Liver (tissue), 9 donors: ENCODE results near the gene AK1. TPM values are rescaled to one million over a fixed set of nuclear protein-coding genes. Genes with fewer than 3 reads are reported as not detected.

Source experiments
- DNase-seq: peaks from one replicate; pipeline ENCODE4 v3.0.0-alpha.2; 2017; ENCODE audit warnings: low spot score
- H3K27ac ChIP-seq, 2 donors: one replicate each; pipeline ENCODE4 v1.7.0; 2013; ENCODE audit warnings: inconsistent platforms in 2 of 2, low read length in 2 of 2, control low read depth in 1 of 2, low read depth in 1 of 2, mild to moderate bottlenecking in 1 of 2
- H3K27me3 ChIP-seq, 4 donors: one replicate each; pipeline versions ENCODE4 v1.6.1 to v1.7.0; 2013; ENCODE audit warnings: low read length in 3 of 4, inconsistent platforms in 1 of 4, mild to moderate bottlenecking in 1 of 4, moderate library complexity in 1 of 4; ENCODE audit not compliant: control insufficient read depth in 4 of 4, insufficient read depth in 4 of 4
- H3K36me3 ChIP-seq, 4 donors: one replicate each; pipeline versions ENCODE4 v1.6.1 to v1.7.0; 2013; ENCODE audit warnings: low read length in 3 of 4, mild to moderate bottlenecking in 3 of 4, low read depth in 1 of 4, moderate library complexity in 1 of 4; ENCODE audit not compliant: control insufficient read depth in 4 of 4, insufficient read depth in 3 of 4
- H3K4me1 ChIP-seq, 4 donors: one replicate each; pipeline versions ENCODE4 v1.6.1 to v1.7.0; 2013; ENCODE audit warnings: low read length in 3 of 4, mild to moderate bottlenecking in 3 of 4, moderate library complexity in 1 of 4; ENCODE audit not compliant: control insufficient read depth in 4 of 4, insufficient read depth in 4 of 4
- H3K4me3 ChIP-seq, 3 donors: one replicate each; pipeline versions ENCODE4 v1.6.1 to v1.7.0; 2013; ENCODE audit warnings: low read length in 3 of 3, control low read depth in 1 of 3, low read depth in 1 of 3, mild to moderate bottlenecking in 1 of 3
- H3K9ac ChIP-seq, 2 donors: one replicate each; pipeline ENCODE4 v1.7.0; 2013; ENCODE audit warnings: low read length in 2 of 2, mild to moderate bottlenecking in 2 of 2, moderate library complexity in 2 of 2, control low read depth in 1 of 2, low read depth in 1 of 2
- H3K9me3 ChIP-seq, 4 donors: one replicate each; pipeline versions ENCODE4 v1.6.1 to v1.7.0; 2013; ENCODE audit warnings: low read length in 3 of 4; ENCODE audit not compliant: control insufficient read depth in 4 of 4
- ATF3 ChIP-seq: IDR thresholded peaks from 2 replicates; pipeline ENCODE4 v1.6.1; 2016; ENCODE audit warnings: antibody characterized with exemption
- CTCF ChIP-seq: fragments of 150-350 bp; IDR thresholded peaks from 2 replicates; pipeline ENCODE4 v1.5.1; 2017; ENCODE audit warnings: improper control_type of control experiment, low read depth, low read length; ENCODE audit not compliant: missing input control
- EGR1 ChIP-seq, 2 donors: IDR thresholded peaks; 2 replicates each; pipeline ENCODE4 v1.6.1; 2016 to 2018; ENCODE audit warnings: antibody characterized with exemption in 2 of 2, low read depth in 2 of 2
- FOXA1 ChIP-seq: IDR thresholded peaks from 2 replicates; pipeline ENCODE4 v1.6.1; 2016; ENCODE audit warnings: antibody characterized with exemption
- FOXA2 ChIP-seq: IDR thresholded peaks from 2 replicates; pipeline ENCODE4 v1.6.1; 2016; ENCODE audit warnings: antibody characterized with exemption
- GABPA ChIP-seq, 2 donors: IDR thresholded peaks in 1 of 2; conservative IDR thresholded peaks in 1 of 2; 2 replicates each; pipeline ENCODE4 v1.6.1; 2016; ENCODE audit warnings: antibody characterized with exemption in 2 of 2, mild to moderate bottlenecking in 1 of 2, moderate library complexity in 1 of 2
- HNF4G ChIP-seq: IDR thresholded peaks from 2 replicates; pipeline ENCODE4 v1.6.1; 2016; ENCODE audit warnings: antibody characterized with exemption
- JUND ChIP-seq, 2 donors: IDR thresholded peaks; 2 replicates each; pipeline ENCODE4 v1.6.1; 2016; ENCODE audit warnings: antibody characterized with exemption in 2 of 2
- MAX ChIP-seq: IDR thresholded peaks from 2 replicates; pipeline ENCODE4 v1.6.1; 2016; ENCODE audit warnings: antibody characterized with exemption
- NR2F2 ChIP-seq: IDR thresholded peaks from 2 replicates; pipeline ENCODE4 v1.6.1; 2016; ENCODE audit warnings: antibody characterized with exemption
- RAD21 ChIP-seq, 2 donors: IDR thresholded peaks; 2 replicates each; pipeline ENCODE4 v1.6.1; 2016; ENCODE audit warnings: antibody characterized with exemption in 2 of 2, mild to moderate bottlenecking in 2 of 2
- REST ChIP-seq: IDR thresholded peaks from 2 replicates; pipeline ENCODE4 v1.6.1; 2016; ENCODE audit warnings: antibody characterized with exemption, mild to moderate bottlenecking
- RXRA ChIP-seq, 2 donors: IDR thresholded peaks; 2 replicates each; pipeline ENCODE4 v1.6.1; 2017 to 2018; ENCODE audit warnings: antibody characterized with exemption in 2 of 2, mild to moderate bottlenecking in 1 of 2
- TAF1 ChIP-seq: conservative IDR thresholded peaks from 2 replicates; pipeline ENCODE4 v1.6.1; 2016; ENCODE audit warnings: antibody characterized with exemption, mild to moderate bottlenecking
- YY1 ChIP-seq: IDR thresholded peaks from 2 replicates; pipeline ENCODE4 v1.6.1; 2016; ENCODE audit warnings: antibody characterized with exemption, mild to moderate bottlenecking
- ZBTB33 ChIP-seq: IDR thresholded peaks from 2 replicates; pipeline ENCODE4 v1.6.1; 2016; ENCODE audit warnings: antibody characterized with exemption
- WGBS: extraction: QIAGEN DNeasy Blood & Tissue Kit; methylation state at CpG from one replicate; pipeline ENCODE4 v1.1.7; 2013; 5-methylcytosine and 5-hydroxymethylcytosine counted together
- polyA plus RNA-seq, 2 donors: library from polyadenylated mRNA; stranded (reverse) in 1 of 2; unstranded in 1 of 2; fragments of 200-250 nt in 1 of 2; fragments of >200 nt in 1 of 2; fragmentation: Nextera tagmentation in 1 of 2; extraction: Ambion mirVana in 1 of 2; gene quantifications; one replicate each; pipeline versions ENCODE4 v1.2.1 to v1.2.3, GENCODE V29; 2013 to 2015
- total RNA-seq, 2 donors: library from RNA; depleted of rRNA; stranded (reverse); fragments of >200 nt; gene quantifications; one replicate each; pipeline ENCODE4 v1.2.3, GENCODE V29; 2014
- donor health status: healthy.
- donor health status: healthy.
- donor health status: healthy.
- donor health status: healthy.
- donor health status: healthy.

The AK1 gene
- total and polyA plus RNA-seq, 4 donors: 10.6 to 78.3 (median 29.6) TPM

GRCh38 chr9:127910613-127911205 is 33.2 kb upstream of the AK1 start:
- Histone ChIP-seq H3K36me3 (peaks cover 0 to 1% (median 0%) of the 10 kb centered on the region in 4 donors), H3K4me1 (peaks cover 0 to 14% (median 7%) of the 10 kb centered on the region in 4 donors), H3K27ac (no peak overlapping the region), H3K4me3 (no peak overlapping the region), H3K9me3 (no peaks in the 10 kb centered on the region), H3K27me3 (no peaks in the 10 kb centered on the region), H3K9ac (no peak overlapping the region)
- DNase-seq: no peak
- TF ChIP-seq TAF1 (no peak), NR2F2 (no peak), EGR1 (IDR thresholded peaks at IDR 0.05; ENCODE audit: low read depth in 2 of 2) (no peak), ATF3 (no peak), RAD21 (IDR thresholded peaks at IDR 0.05) (peak; percentile 35 to 50), YY1 (no peak), FOXA2 (no peak), FOXA1 (no peak), CTCF (peak; percentile 5), JUND (IDR thresholded peaks at IDR 0.05) (no peak), HNF4G (no peak), REST (no peak), ZBTB33 (no peak), RXRA (IDR thresholded peaks at IDR 0.05) (no peak)
- WGBS: 75% methylated on average over 6 of the region's 6 CpGs

- DNase-seq: no peak
- no peak overlapping the region for H3K4me3 ChIP-seq
- H3K4me1 ChIP-seq: peaks cover 0 to 8% (median 3%) of the 10 kb centered on the region in 4 donors
- WGBS: 91% methylated on average over 17 of the region's 17 CpGs
- peaks cover 0 to 1% (median 0%) of the 10 kb centered on the region in 4 donors for H3K36me3 ChIP-seq
- no peaks in the 10 kb centered on the region for H3K27me3 ChIP-seq
- H3K9me3 ChIP-seq: no peaks in the 10 kb centered on the region
- H3K27ac ChIP-seq: no peak overlapping the region
- H3K9ac ChIP-seq: no peak overlapping the region
- TF ChIP-seq JUND (IDR thresholded peaks at IDR 0.05) (no peak), EGR1 (IDR thresholded peaks at IDR 0.05; ENCODE audit: low read depth in 2 of 2) (no peak), FOXA2 (no peak), NR2F2 (no peak), ATF3 (no peak), CTCF (no peak), MAX (no peak), FOXA1 (no peak), RAD21 (IDR thresholded peaks at IDR 0.05) (no peak), YY1 (no peak), TAF1 (no peak), GABPA (IDR thresholded peaks at IDR 0.05 in 1 of 2, conservative IDR thresholded peaks at IDR 0.05 in 1 of 2) (no peak), HNF4G (no peak), RXRA (IDR thresholded peaks at IDR 0.05) (no peak)
Observed at GRCh38 chr9:127909839-127910273, 32.4 kb upstream of the AK1 start.
